ENCODE measurements around the gene GDPGP1. TPM values are rescaled to one million over a fixed set of nuclear protein-coding genes. Genes with fewer than 3 reads are reported as not detected.
A peak's percentile ranks its signal among the peaks of the same experiment; 100 is the strongest.

The GDPGP1 gene, protein sequence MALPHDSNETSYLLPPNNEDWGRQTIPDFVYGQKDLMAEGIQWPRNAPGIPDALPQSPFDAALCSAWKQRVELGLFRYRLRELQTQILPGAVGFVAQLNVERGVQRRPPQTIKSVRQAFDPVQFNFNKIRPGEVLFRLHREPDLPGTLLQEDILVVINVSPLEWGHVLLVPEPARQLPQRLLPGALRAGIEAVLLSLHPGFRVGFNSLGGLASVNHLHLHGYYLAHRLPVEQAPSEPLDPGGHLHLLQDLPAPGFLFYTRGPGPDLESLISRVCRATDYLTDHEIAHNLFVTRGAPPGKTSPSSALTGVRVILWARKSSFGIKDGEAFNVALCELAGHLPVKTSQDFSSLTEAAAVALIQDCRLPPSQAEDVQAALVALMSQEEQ
- polyA plus RNA-seq (0.92 to 2.7 TPM (median 1.0 TPM) in 3 replicates), polyA minus RNA-seq (3.2 to 10.8 TPM (median 4.1 TPM) in 3 replicates)
- not detected for polyA plus RNA-seq (2011; ENCODE audit: low read depth)
- polyA plus RNA-seq (2011; cell fraction: cytosol; rRNA removed) = 0.90 and 1.2 TPM in 2 replicates
- polyA plus RNA-seq (2011; cell fraction: nucleus; rRNA removed) = 3.4 TPM in 2 replicates
- polyA plus RNA-seq (2012; ENCODE audit: low replicate concordance) = 0.28 and 1.9 TPM in 2 replicates
- polyA minus RNA-seq (2011; cell fraction: cytosol; rRNA and poly(A)+ RNA removed) = 3.8 TPM
- 4.0 and 4.6 TPM in 2 replicates for polyA minus RNA-seq (2011; cell fraction: nucleus; rRNA and poly(A)+ RNA removed)

DNA sequence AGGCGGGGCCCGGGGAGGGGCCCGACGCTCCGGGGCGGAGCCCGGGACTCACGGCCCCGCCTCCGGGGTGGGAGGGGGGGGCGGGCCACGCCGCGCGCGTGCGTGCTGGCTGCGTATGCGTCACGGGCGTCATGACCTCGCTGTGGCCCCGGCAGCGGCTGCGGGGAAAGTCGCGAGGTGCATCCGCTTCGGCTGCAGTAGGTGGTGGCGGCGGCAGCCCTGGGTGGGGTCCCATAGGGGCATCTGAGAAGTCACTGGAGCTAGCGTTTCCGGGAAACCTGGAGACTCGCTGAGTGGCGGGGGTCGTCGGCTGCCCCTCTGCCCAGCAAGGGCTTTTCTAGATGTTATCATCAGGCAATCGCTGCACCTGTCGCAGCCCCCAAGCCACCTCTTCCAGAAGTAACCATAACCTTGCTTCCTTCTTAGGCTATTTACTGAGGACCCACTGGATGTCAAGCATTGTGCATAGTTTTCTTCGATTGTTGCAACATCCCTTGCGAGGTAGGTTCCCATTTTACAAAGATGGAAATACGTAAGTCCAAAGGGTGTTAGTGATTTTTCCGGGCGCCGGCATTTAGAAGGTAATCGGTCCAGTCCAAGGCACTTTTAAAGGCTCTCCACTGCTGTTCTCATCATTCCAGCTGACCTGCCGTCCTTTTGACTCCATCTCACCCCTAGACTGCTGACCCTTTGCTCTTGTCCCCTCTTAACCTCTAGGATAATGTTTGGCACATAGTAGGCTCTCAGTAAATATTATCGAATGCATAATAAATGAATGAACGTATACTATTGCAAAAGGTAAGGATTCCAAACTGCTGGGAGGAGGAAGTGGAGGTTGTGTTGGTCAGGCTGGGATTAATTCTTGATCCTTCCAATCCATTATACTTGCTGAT lies at the start of gene GDPGP1:
GDPGP1 (plus strand) TSS at position 114 of the 893 bp plus-strand sequence. CDS start 6,700 bp downstream, outside the sequence.
- peaks cover 25% of the 10 kb centered on the region for H3K4me1 ChIP-seq (ENCODE audit: control insufficient read depth, extremely low read depth, insufficient read depth, low read length)
- DNase-seq (ENCODE audit: low read depth, low spot score) = no peak

DNA sequence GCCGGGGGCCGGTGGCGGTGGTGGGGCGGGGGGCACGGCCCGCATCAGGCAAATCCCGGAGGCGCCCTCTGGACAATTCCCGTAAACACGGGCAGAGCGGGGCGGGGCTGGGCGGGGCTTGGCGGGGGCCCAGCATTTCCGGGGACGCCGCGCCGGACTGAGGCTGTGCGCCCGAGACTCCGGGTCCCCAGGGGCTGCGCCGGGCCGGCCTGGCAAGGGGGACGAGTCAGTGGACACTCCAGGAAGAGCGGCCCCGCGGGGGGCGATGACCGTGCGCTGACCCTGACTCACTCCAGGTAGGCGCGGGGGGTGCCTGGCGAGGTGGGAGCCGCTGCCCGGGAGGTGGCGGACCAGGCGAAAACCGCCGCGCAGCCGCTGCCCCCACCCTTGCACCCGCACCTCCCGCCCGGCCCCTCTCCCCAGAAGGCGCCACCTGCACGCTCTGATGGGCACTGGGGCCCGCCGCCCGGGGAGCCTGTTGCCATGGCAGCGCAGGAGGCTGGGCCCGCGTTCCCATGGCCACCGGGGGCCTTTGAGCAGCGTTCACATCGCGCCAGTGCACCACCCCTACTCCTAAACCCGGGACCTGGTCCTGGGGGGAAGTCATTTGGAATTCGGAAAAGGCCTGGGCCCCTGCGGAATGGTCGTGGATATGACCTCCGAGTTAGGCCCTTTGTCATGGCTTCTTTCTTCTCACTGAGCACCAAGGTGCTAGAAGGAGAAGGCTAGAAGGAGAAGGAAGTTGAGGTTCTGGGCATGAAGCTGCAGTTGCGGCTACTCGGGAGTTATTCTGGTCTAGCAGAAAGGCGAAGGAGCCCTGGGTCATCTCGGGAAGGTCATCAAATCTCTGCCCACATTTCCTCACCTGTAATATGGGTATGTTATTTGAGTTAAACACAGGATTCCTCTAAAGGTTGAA lies 49.0 kb upstream of the GDPGP1 start:
- H2AFZ ChIP-seq (ENCODE audit: control insufficient read depth, low read length) = peak overlapping the region; percentile 97
- no peaks in the 10 kb centered on the region for H4K20me1 ChIP-seq (ENCODE audit: control insufficient read depth, extremely low read depth, insufficient read depth, low read length)
- TF ChIP-seq EZH2 (IDR thresholded peaks at IDR 0.05; ENCODE audit: low read length) = no peak
- TF ChIP-seq, protein P1, sequence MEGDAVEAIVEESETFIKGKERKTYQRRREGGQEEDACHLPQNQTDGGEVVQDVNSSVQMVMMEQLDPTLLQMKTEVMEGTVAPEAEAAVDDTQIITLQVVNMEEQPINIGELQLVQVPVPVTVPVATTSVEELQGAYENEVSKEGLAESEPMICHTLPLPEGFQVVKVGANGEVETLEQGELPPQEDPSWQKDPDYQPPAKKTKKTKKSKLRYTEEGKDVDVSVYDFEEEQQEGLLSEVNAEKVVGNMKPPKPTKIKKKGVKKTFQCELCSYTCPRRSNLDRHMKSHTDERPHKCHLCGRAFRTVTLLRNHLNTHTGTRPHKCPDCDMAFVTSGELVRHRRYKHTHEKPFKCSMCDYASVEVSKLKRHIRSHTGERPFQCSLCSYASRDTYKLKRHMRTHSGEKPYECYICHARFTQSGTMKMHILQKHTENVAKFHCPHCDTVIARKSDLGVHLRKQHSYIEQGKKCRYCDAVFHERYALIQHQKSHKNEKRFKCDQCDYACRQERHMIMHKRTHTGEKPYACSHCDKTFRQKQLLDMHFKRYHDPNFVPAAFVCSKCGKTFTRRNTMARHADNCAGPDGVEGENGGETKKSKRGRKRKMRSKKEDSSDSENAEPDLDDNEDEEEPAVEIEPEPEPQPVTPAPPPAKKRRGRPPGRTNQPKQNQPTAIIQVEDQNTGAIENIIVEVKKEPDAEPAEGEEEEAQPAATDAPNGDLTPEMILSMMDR (optimal IDR thresholded peaks at IDR 0.05 in 1 of 3, IDR thresholded peaks at IDR 0.05 in 1 of 3, conservative IDR thresholded peaks at IDR 0.05 in 1 of 3; ENCODE audit: extremely low read depth in 1 of 3, insufficient read depth in 2 of 3, low read length in 3 of 3) = no peak
- peak overlapping the region; percentile 90 to 93 (median 91) for H3K4me3 ChIP-seq (ENCODE audit: control insufficient read depth in 2 of 3, extremely low read depth in 1 of 3, insufficient read depth in 2 of 3, low read depth in 1 of 3, low read length in 3 of 3)
- DNase-seq (ENCODE audit: low read depth, low spot score) = no peak
- peaks cover 36% of the 10 kb centered on the region for H3K79me2 ChIP-seq (ENCODE audit: control insufficient read depth, insufficient read depth, low read length)
- no peaks in the 10 kb centered on the region for H3K9me1 ChIP-seq (ENCODE audit: control insufficient read depth, extremely low read depth, insufficient read depth, low read length)
- peak overlapping the region; percentile 96 for H3K4me2 ChIP-seq (ENCODE audit: control insufficient read depth, extremely low read depth, insufficient read depth, low read depth, low read length)
- peaks cover 34% of the 10 kb centered on the region for H3K4me1 ChIP-seq (ENCODE audit: control insufficient read depth, extremely low read depth, insufficient read depth, low read length)
- H3K9me3 ChIP-seq (ENCODE audit: control insufficient read depth, low read depth, low read length) = no peaks in the 10 kb centered on the region
- H3K9ac ChIP-seq (ENCODE audit: control insufficient read depth, extremely low read depth, insufficient read depth, low read length) = peak overlapping the region; percentile 78
- H3K27me3 ChIP-seq (ENCODE audit: control insufficient read depth, extremely low read depth, insufficient read depth, low read length) = no peaks in the 10 kb centered on the region
- dilution Hi-C loops (cut with MboI; ENCODE audit: extremely low pct_ligation_motif_present, low sequenced_read_pairs) = no loop called here
- H3K27ac ChIP-seq (ENCODE audit: control insufficient read depth, insufficient read depth, low read length) = peak overlapping the region; percentile 78
- no peaks in the 10 kb centered on the region for H3K36me3 ChIP-seq (ENCODE audit: control insufficient read depth in 2 of 2, extremely low read depth in 1 of 2, insufficient read depth in 2 of 2, low read length in 2 of 2)
- FAIRE-seq = no peak

More for the DNA sequence above, at the start of gene GDPGP1:
- Histone ChIP-seq H3K4me2 (ENCODE audit: control insufficient read depth, extremely low read depth, insufficient read depth, low read depth, low read length) (peak within 1 kb of the TSS; percentile 88), H3K36me3 (ENCODE audit: control insufficient read depth in 2 of 2, extremely low read depth in 1 of 2, insufficient read depth in 2 of 2, low read length in 2 of 2) (peaks cover 12 to 13% of the 10 kb centered on the region in 2 experiments), H3K79me2 (ENCODE audit: control insufficient read depth, insufficient read depth, low read length) (peaks cover 11% of the 10 kb centered on the region), H3K9me1 (ENCODE audit: control insufficient read depth, extremely low read depth, insufficient read depth, low read length) (no peaks in the 10 kb centered on the region), H3K9me3 (ENCODE audit: control insufficient read depth, low read depth, low read length) (no peaks in the 10 kb centered on the region), H3K27ac (ENCODE audit: control insufficient read depth, insufficient read depth, low read length) (peak within 1 kb of the TSS; percentile 78), H3K4me3 (ENCODE audit: control insufficient read depth in 2 of 3, extremely low read depth in 1 of 3, insufficient read depth in 2 of 3, low read depth in 1 of 3, low read length in 3 of 3) (peak within 1 kb of the TSS; percentile 72 to 76 (median 73)), H2AFZ (ENCODE audit: control insufficient read depth, low read length) (peak within 1 kb of the TSS; percentile 76), H4K20me1 (ENCODE audit: control insufficient read depth, extremely low read depth, insufficient read depth, low read length) (peaks cover 3% of the 10 kb centered on the region), H3K9ac (ENCODE audit: control insufficient read depth, extremely low read depth, insufficient read depth, low read length) (peak within 1 kb of the TSS; percentile 86), H3K27me3 (ENCODE audit: control insufficient read depth, extremely low read depth, insufficient read depth, low read length) (no peaks in the 10 kb centered on the region)
- no peak for TF ChIP-seq EZH2 (IDR thresholded peaks at IDR 0.05; ENCODE audit: low read length)
- dilution Hi-C loops (cut with MboI; ENCODE audit: extremely low pct_ligation_motif_present, low sequenced_read_pairs) = no loop called here
- FAIRE-seq = no peak

Measured in keratinocyte (primary cell).